Fibroblast of lung (primary cell): ENCODE measurements around the gene PPP4R1. TPM values are rescaled to one million over a fixed set of nuclear protein-coding genes. Genes with fewer than 3 reads are reported as not detected.

Source experiments
- DNase-seq, 2 donors: peaks; one replicate each; pipeline versions ENCODE4 v3.0.0 to v3.0.0-alpha.2; 2010; ENCODE audit warnings: low read depth in 2 of 2
- H2AFZ ChIP-seq: 2 replicates; pipeline ENCODE4 v1.5.1; 2012; ENCODE audit warnings: low read length, control low read depth, inconsistent platforms
- H3K27ac ChIP-seq: 2 replicates; pipeline ENCODE4 v1.5.1; 2011; ENCODE audit warnings: low read length, control low read depth; ENCODE audit not compliant: insufficient read depth
- H3K27me3 ChIP-seq: 2 replicates; pipeline ENCODE4 v1.5.1; 2011; ENCODE audit warnings: mild to moderate bottlenecking, low read length; ENCODE audit not compliant: control insufficient read depth, insufficient read depth
- H3K36me3 ChIP-seq: 2 replicates; pipeline ENCODE4 v1.5.1; 2011; ENCODE audit warnings: low read length; ENCODE audit not compliant: control insufficient read depth, insufficient read depth
- H3K4me1 ChIP-seq: 2 replicates; pipeline ENCODE4 v1.5.1; 2011; ENCODE audit warnings: low read length; ENCODE audit not compliant: control insufficient read depth, insufficient read depth; ENCODE audit errors: extremely low read depth
- H3K4me2 ChIP-seq: 2 replicates; pipeline ENCODE4 v1.5.1; 2011; ENCODE audit warnings: low read length, control low read depth; ENCODE audit not compliant: insufficient read depth; ENCODE audit errors: extremely low read depth
- H3K4me3 ChIP-seq, 4 experiments: fragments of 200-600 bp in 1 of 4; sonication (generic) in 1 of 4; replicated peaks in 1 of 4; 2 replicates each; pipeline ENCODE4 v1.5.1; 2011 to 2016; ENCODE audit warnings: low read length in 4 of 4, low read depth in 3 of 4, mild to moderate bottlenecking in 3 of 4, control low read depth in 2 of 4, inconsistent platforms in 1 of 4, mixed read lengths in 1 of 4; ENCODE audit not compliant: insufficient read depth in 1 of 4; ENCODE audit errors: control extremely low read depth in 1 of 4
- H3K79me2 ChIP-seq: 2 replicates; pipeline ENCODE4 v1.5.1; 2012; ENCODE audit warnings: mild to moderate bottlenecking, low read length, inconsistent platforms; ENCODE audit not compliant: control insufficient read depth, insufficient read depth
- H3K9ac ChIP-seq: 2 replicates; pipeline ENCODE4 v1.5.1; 2011; ENCODE audit warnings: mild to moderate bottlenecking, low read length, control low read depth; ENCODE audit not compliant: insufficient read depth
- H3K9me3 ChIP-seq: 2 replicates; pipeline ENCODE4 v1.5.1; 2012; ENCODE audit warnings: low read depth, low read length; ENCODE audit not compliant: control insufficient read depth, insufficient read depth
- H4K20me1 ChIP-seq: 2 replicates; pipeline ENCODE4 v1.5.1; 2011; ENCODE audit warnings: low read length; ENCODE audit not compliant: control insufficient read depth, insufficient read depth; ENCODE audit errors: extremely low read depth
- EZH2 ChIP-seq: IDR thresholded peaks from 2 replicates; pipeline ENCODE4 v1.5.1; 2012; ENCODE audit warnings: low read length, control low read depth, mild to moderate bottlenecking; ENCODE audit errors: missing control alignments
- polyA plus RNA-seq, 2 donors: library from polyadenylated mRNA; depleted of rRNA in 1 of 2; stranded (reverse) in 1 of 2; unstranded in 1 of 2; fragments of >200 nt; gene quantifications; 2 replicates each; pipeline ENCODE4 v1.2.1, GENCODE V29; 2011 to 2012; ENCODE audit warnings: missing spikeins in 1 of 2
- total RNA-seq: library from RNA; depleted of rRNA; stranded (reverse); fragments of >200 nt; gene quantifications from 2 replicates; pipeline ENCODE4 v1.2.1, GENCODE V29; 2014
- TF ChIP-seq, protein P1 (sequence below), 2 donors: IDR thresholded peaks in 1 of 2; conservative IDR thresholded peaks in 1 of 2; 1 replicate in 1 of 2; 2 replicates in 1 of 2; pipeline ENCODE4 v1.5.1; 2011 to 2012; ENCODE audit warnings: low read length in 2 of 2, control low read depth in 1 of 2, inconsistent platforms in 1 of 2, low read depth in 1 of 2, mild to moderate bottlenecking in 1 of 2

The PPP4R1 gene
- total and polyA plus RNA-seq, 2 donors (not counting 1 experiment from before 2014, with no cell fraction given): 83.5 to 108 TPM

DNA sequence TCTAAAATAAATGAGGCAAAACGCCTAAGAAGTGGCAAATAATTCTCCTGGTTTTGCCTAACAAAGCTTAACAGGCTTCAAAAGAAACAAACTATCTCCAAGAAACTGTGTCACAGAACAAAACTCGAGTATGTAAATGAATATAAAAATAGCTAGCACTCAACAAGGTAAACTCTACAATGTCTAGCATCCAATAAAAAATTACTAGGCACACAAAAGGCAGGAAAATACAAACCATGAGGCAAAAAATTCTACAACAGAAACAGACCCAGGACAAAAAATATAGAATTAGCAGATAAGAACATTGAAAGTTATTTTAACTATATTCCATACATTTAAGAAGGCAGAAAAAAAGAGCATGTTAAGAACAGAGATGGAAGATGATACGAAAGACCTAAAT lies 16.8 kb downstream of the PPP4R1 start:
- TF ChIP-seq, protein P1, sequence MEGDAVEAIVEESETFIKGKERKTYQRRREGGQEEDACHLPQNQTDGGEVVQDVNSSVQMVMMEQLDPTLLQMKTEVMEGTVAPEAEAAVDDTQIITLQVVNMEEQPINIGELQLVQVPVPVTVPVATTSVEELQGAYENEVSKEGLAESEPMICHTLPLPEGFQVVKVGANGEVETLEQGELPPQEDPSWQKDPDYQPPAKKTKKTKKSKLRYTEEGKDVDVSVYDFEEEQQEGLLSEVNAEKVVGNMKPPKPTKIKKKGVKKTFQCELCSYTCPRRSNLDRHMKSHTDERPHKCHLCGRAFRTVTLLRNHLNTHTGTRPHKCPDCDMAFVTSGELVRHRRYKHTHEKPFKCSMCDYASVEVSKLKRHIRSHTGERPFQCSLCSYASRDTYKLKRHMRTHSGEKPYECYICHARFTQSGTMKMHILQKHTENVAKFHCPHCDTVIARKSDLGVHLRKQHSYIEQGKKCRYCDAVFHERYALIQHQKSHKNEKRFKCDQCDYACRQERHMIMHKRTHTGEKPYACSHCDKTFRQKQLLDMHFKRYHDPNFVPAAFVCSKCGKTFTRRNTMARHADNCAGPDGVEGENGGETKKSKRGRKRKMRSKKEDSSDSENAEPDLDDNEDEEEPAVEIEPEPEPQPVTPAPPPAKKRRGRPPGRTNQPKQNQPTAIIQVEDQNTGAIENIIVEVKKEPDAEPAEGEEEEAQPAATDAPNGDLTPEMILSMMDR (conservative IDR thresholded peaks at IDR 0.05 in 1 of 2, IDR thresholded peaks at IDR 0.05 in 1 of 2; ENCODE audit: low read depth in 1 of 2, low read length in 2 of 2): no peak
- no peak for TF ChIP-seq EZH2
- H3K4me2 ChIP-seq: no peak overlapping the region

DNA sequence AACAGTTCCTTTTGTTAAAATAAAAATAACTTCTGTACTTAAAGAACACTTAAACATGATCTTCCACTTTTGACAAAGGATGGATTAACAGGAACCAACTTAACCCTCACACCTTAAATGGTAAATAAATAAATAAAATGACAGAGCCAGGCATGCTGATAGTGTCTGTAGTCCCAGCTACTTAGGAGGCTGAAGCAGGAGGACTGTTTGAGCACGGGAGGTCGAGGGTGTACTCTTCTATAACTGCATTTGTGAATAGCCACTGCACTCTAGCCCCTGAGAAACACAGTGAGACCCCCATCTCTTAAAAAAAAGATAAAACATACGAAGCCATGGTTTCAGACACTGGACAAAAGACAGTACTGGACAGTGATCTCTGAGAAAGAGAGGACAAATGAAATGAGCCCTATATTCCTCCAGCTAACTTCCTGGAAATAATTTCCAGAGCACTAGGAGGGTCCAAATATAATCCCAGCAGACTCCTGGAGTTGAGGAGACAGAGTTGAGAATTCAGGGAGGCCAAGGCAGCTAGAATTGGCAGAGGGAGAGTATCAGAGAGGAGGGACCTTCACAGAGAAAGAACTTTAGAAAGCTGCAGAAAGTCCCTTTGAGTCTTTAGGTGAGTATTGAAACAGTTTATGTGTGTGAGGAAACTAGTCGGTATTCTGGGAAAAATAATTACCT lies 17.4 kb downstream of the PPP4R1 start:
- H3K9me3 ChIP-seq: no peaks in the 10 kb centered on the region
- no peaks in the 10 kb centered on the region for H3K27me3 ChIP-seq
- DNase-seq: no peak
- no peak overlapping the region for H3K27ac ChIP-seq
- peaks cover 90% of the 10 kb centered on the region for H3K79me2 ChIP-seq
- no peak for TF ChIP-seq EZH2
- TF ChIP-seq, protein P1 (conservative IDR thresholded peaks at IDR 0.05 in 1 of 2, IDR thresholded peaks at IDR 0.05 in 1 of 2; ENCODE audit: low read depth in 1 of 2, low read length in 2 of 2): no peak
- peaks cover 6% of the 10 kb centered on the region for H3K4me1 ChIP-seq
- H3K4me2 ChIP-seq: no peak overlapping the region
- H2AFZ ChIP-seq: no peak overlapping the region
- H4K20me1 ChIP-seq: no peaks in the 10 kb centered on the region
- no peak overlapping the region for H3K4me3 ChIP-seq
- peaks cover 3% of the 10 kb centered on the region for H3K36me3 ChIP-seq
- no peak overlapping the region for H3K9ac ChIP-seq

More for the DNA sequence above, 16.8 kb downstream of the PPP4R1 start:
- Histone ChIP-seq H3K4me1 (peaks cover 6% of the 10 kb centered on the region), H3K9me3 (no peaks in the 10 kb centered on the region), H3K4me3 (no peak overlapping the region), H3K36me3 (peaks cover 2% of the 10 kb centered on the region), H2AFZ (no peak overlapping the region), H4K20me1 (no peaks in the 10 kb centered on the region), H3K27me3 (no peaks in the 10 kb centered on the region), H3K79me2 (peaks cover 88% of the 10 kb centered on the region), H3K27ac (no peak overlapping the region), H3K9ac (no peak overlapping the region)
- DNase-seq: no peak

DNA sequence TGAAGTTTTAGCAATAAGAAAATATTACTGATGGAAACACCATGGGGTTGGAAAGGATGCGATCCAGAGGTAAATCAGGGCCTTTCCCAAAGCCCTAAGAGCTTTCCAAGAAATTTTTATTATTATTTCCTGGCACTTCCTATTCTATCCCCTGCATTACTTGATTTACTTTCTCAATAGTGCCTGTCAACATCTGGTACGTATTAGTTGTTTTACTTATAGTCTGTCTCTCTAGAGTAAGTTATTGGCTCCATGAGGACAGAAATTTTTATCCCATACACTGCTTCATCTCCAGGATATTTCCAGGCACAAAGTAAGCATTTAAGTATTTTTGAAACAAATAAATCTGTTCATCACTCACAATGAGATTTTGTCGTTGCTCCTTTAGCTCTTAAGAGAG lies 18.1 kb downstream of the PPP4R1 start:
- Histone ChIP-seq H3K4me1 (peaks cover 6% of the 10 kb centered on the region), H3K27ac (no peak overlapping the region), H3K27me3 (no peaks in the 10 kb centered on the region), H2AFZ (no peak overlapping the region), H3K79me2 (peaks cover 85% of the 10 kb centered on the region), H3K4me2 (no peak overlapping the region), H4K20me1 (no peaks in the 10 kb centered on the region), H3K36me3 (peaks cover 4% of the 10 kb centered on the region), H3K9me3 (no peaks in the 10 kb centered on the region), H3K4me3 (no peak overlapping the region), H3K9ac (no peak overlapping the region)
- DNase-seq: no peak
- TF ChIP-seq, protein P1 (conservative IDR thresholded peaks at IDR 0.05 in 1 of 2, IDR thresholded peaks at IDR 0.05 in 1 of 2; ENCODE audit: low read depth in 1 of 2, low read length in 2 of 2): no peak
- TF ChIP-seq EZH2: no peak
